K562 (cell line): ENCODE data around the gene IDH3G. TPM values are rescaled to one million over a fixed set of nuclear protein-coding genes. Genes with fewer than 3 reads are reported as not detected.

Experiments used
- CBX2 ChIP-seq: fragments of 200-600 bp; sonication (generic); IDR thresholded peaks from one replicate; pipeline ENCODE4 v1.6.1; 2012; ENCODE audit warnings: mild to moderate bottlenecking, low read length, inconsistent platforms; ENCODE audit not compliant: insufficient read depth, poor library complexity, severe bottlenecking
- CLOCK ChIP-seq: fragments of 250-450 bp; sonication (Bioruptor Pico); IDR thresholded peaks from 2 replicates; pipeline ENCODE4 v1.4.0; 2020; ENCODE audit warnings: mild to moderate bottlenecking, moderate library complexity, borderline replicate concordance
- CREBBP ChIP-seq: IDR thresholded peaks from one replicate; pipeline ENCODE4 v1.6.1; 2012; ENCODE audit warnings: low read depth, mild to moderate bottlenecking, control low read depth, inconsistent platforms, low read length
- FOXA1 ChIP-seq: fragments of 450-650 bp; IDR thresholded peaks from 2 replicates; pipeline ENCODE4 v1.6.1; 2016; ENCODE audit warnings: mild to moderate bottlenecking, borderline replicate concordance
- HMGXB4 ChIP-seq: sonication (generic); formaldehyde crosslinking; IDR thresholded peaks from 2 replicates; pipeline ENCODE4 v1.8.1; 2023; ENCODE audit warnings: mild to moderate bottlenecking, missing genetic modification reagents
- ID3 ChIP-seq, 2 experiments: fragments of 250-450 bp in 1 of 2; fragments of 450-650 bp in 1 of 2; sonication (Bioruptor Pico) in 1 of 2; IDR thresholded peaks; 2 replicates each; pipeline versions ENCODE4 v1.6.1 to v1.8.0; 2016 to 2021; ENCODE audit warnings: mild to moderate bottlenecking in 2 of 2, moderate library complexity in 2 of 2, missing compliant biosample characterization in 1 of 2, missing genetic modification characterization in 1 of 2
- MEIS2 ChIP-seq: fragments of 450-650 bp; IDR thresholded peaks from 2 replicates; pipeline ENCODE4 v1.6.1; 2014; ENCODE audit warnings: mild to moderate bottlenecking; ENCODE audit not compliant: partially characterized antibody
- SIRT6 ChIP-seq: IDR thresholded peaks from one replicate; pipeline ENCODE4 v1.6.1; 2012; ENCODE audit warnings: low read depth, mild to moderate bottlenecking, control low read depth, inconsistent platforms, low read length, moderate library complexity
- SNAPC5 ChIP-seq: fragments of 250-450 bp; sonication (Bioruptor Pico); IDR thresholded peaks from 2 replicates; pipeline ENCODE4 v1.8.0; 2021; ENCODE audit warnings: moderate library complexity, mild to moderate bottlenecking, inconsistent platforms
- TCF7 ChIP-seq: sonication (generic); IDR thresholded peaks from 2 replicates; pipeline ENCODE4 v1.6.1; 2016; ENCODE audit warnings: antibody characterized with exemption, borderline replicate concordance
- ZBTB12 ChIP-seq: fragments of 250-450 bp; sonication (Bioruptor Pico); IDR thresholded peaks from 2 replicates; pipeline ENCODE4 v1.4.0; 2020
- ZFP91 ChIP-seq: sonication (generic); formaldehyde crosslinking; IDR thresholded peaks from 2 replicates; pipeline ENCODE4 v1.8.0; 2022; ENCODE audit warnings: mild to moderate bottlenecking, missing genetic modification reagents
- ZMIZ1 ChIP-seq, 2 experiments: fragments of 150-350 bp in 1 of 2; IDR thresholded peaks; 2 replicates each; pipeline ENCODE4 v1.6.1; 2012 to 2016; ENCODE audit warnings: low read depth in 2 of 2, low read length in 2 of 2, mild to moderate bottlenecking in 1 of 2, moderate library complexity in 1 of 2
- polyA plus RNA-seq, 8 experiments: library from polyadenylated mRNA; depleted of rRNA in 4 of 8; stranded (reverse) in 5 of 8; unstranded in 3 of 8; fragments of >200 nt; fragmentation: Nextera tagmentation in 2 of 8; fragmentation: Illumina TruSeq in 1 of 8; extraction: Ambion mirVana in 2 of 8; extraction: Trizol in 1 of 8; gene quantifications; 2 replicates each; pipeline versions ENCODE4 v1.2.1 to v1.2.3, GENCODE V29; 2011 to 2014; ENCODE audit warnings: inconsistent platforms in 1 of 8, missing spikeins in 1 of 8
- total RNA-seq, 7 experiments: library from RNA; depleted of rRNA in 6 of 7; stranded (reverse); fragments of >200 nt in 6 of 7; fragmentation: Illumina TruSeq in 2 of 7; extraction: Trizol in 2 of 7; gene quantifications; 2 replicates each; pipeline versions ENCODE4 v1.2.1 to v1.2.3, GENCODE V29; 2011 to 2021; ENCODE audit warnings: low replicate concordance in 1 of 7

The IDH3G gene
- total and polyA plus RNA-seq, 9 of the 15 experiments (the other 6 are each of a cell fraction or from before 2014, with no cell fraction given) = 24.3 to 72.5 (median 37.9) TPM

- no peak for TF ChIP-seq ZFP91 (CRISPR knock-in tag)
- no peak; the same call in 1 of the 2 replicates for TF ChIP-seq HMGXB4
- TF ChIP-seq ID3 (CRISPR knock-in tag; IDR thresholded peaks at IDR 0.05) = no peak
- no peak for TF ChIP-seq ID3 (tag; IDR thresholded peaks at IDR 0.05)
- no peak for TF ChIP-seq CLOCK (CRISPR knock-in tag)
- no peak for TF ChIP-seq FOXA1
- TF ChIP-seq CREBBP = no peak
- peak; percentile 75 for TF ChIP-seq ZBTB12
- no peak for TF ChIP-seq SIRT6
- TF ChIP-seq ZMIZ1 (IDR thresholded peaks at IDR 0.05; ENCODE audit: low read depth in 2 of 2, low read length in 2 of 2) = no peak
- TF ChIP-seq SNAPC5 (CRISPR knock-in tag) = no peak
- TF ChIP-seq MEIS2 = peak; percentile 84
- TF ChIP-seq TCF7 = no peak
- TF ChIP-seq CBX2 = no peak
Measured at GRCh38 chrX:153794018-153794896, at the start of gene IDH3G, which contains the start of gene SSR4 (continued).
